Lung (tissue), 12 donors: ENCODE results near the gene ARHGEF4. TPM values are rescaled to one million over a fixed set of nuclear protein-coding genes. Genes with fewer than 3 reads are reported as not detected.

Source experiments
- ATAC-seq: fragments of 200-7000 bp; cut with Tn5 transposase; one replicate; pipeline ENCODE4 v1.9.1; 2020; ENCODE audit warnings: moderate number of reproducible peaks; ENCODE audit not compliant: insufficient read depth, low FRiP score
- DNase-seq, 3 donors: peaks; one replicate each; pipeline ENCODE4 v3.0.0-alpha.2; 2013 to 2017
- H3K27ac ChIP-seq, 2 donors: one replicate each; pipeline ENCODE4 v1.5.1; 2013; ENCODE audit warnings: mild to moderate bottlenecking in 2 of 2, moderate library complexity in 2 of 2, control low read depth in 1 of 2, inconsistent platforms in 1 of 2, low read depth in 1 of 2, low read length in 1 of 2
- H3K27me3 ChIP-seq, 3 donors: one replicate each; pipeline ENCODE4 v1.5.1; 2013; ENCODE audit warnings: low read length in 2 of 3; ENCODE audit not compliant: control insufficient read depth in 3 of 3, insufficient read depth in 3 of 3
- H3K36me3 ChIP-seq, 4 donors: one replicate each; pipeline ENCODE4 v1.5.1; 2013; ENCODE audit warnings: low read length in 4 of 4, mild to moderate bottlenecking in 1 of 4, moderate library complexity in 1 of 4; ENCODE audit not compliant: control insufficient read depth in 4 of 4, insufficient read depth in 4 of 4
- H3K4me1 ChIP-seq, 5 donors: one replicate each; pipeline ENCODE4 v1.5.1; 2013; ENCODE audit warnings: low read length in 5 of 5, mild to moderate bottlenecking in 2 of 5, moderate library complexity in 1 of 5; ENCODE audit not compliant: control insufficient read depth in 5 of 5, insufficient read depth in 5 of 5
- H3K4me3 ChIP-seq: one replicate; pipeline ENCODE4 v1.5.1; 2013; ENCODE audit warnings: mild to moderate bottlenecking, control low read depth, moderate library complexity
- H3K9ac ChIP-seq, 2 donors: one replicate each; pipeline ENCODE4 v1.5.1; 2013; ENCODE audit warnings: low read length in 2 of 2, control low read depth in 1 of 2; ENCODE audit not compliant: insufficient read depth in 1 of 2
- H3K9me3 ChIP-seq, 4 donors: one replicate each; pipeline ENCODE4 v1.5.1; 2013; ENCODE audit warnings: low read length in 3 of 4, mild to moderate bottlenecking in 1 of 4, moderate library complexity in 1 of 4; ENCODE audit not compliant: control insufficient read depth in 4 of 4, insufficient read depth in 3 of 4
- WGBS, 2 donors: extraction: QIAGEN DNeasy Blood & Tissue Kit; methylation state at CpG; one replicate each; pipeline ENCODE4 v1.1.7; 2013; 5-methylcytosine and 5-hydroxymethylcytosine counted together
- polyA plus RNA-seq, 2 donors: library from polyadenylated mRNA; stranded (reverse); fragments of 200-250 nt; gene quantifications; one replicate each; pipeline ENCODE4 v1.2.1, GENCODE V29; 2013
- total RNA-seq, 2 donors: library from RNA; depleted of rRNA in 1 of 2; stranded (reverse); fragments of >200 nt in 1 of 2; gene quantifications; one replicate each; pipeline ENCODE4 v1.2.1, GENCODE V29; 2014 to 2021
- TF ChIP-seq, protein P1 (sequence below): IDR thresholded peaks from 2 replicates; pipeline ENCODE4 v1.5.1; 2012; ENCODE audit warnings: mild to moderate bottlenecking; ENCODE audit errors: control extremely low read depth, extremely low read depth
- donor health status: control.
- donor health status: control.
- donor health status: Bipolar disorder and iron deficiency.
- donor health status: healthy.
- donor health status: DM: yes; HTN: yes; CAD: no.

ARHGEF4 gene
- total and polyA plus RNA-seq, 4 donors: 1.8 to 15.9 (median 6.9) TPM

DNA sequence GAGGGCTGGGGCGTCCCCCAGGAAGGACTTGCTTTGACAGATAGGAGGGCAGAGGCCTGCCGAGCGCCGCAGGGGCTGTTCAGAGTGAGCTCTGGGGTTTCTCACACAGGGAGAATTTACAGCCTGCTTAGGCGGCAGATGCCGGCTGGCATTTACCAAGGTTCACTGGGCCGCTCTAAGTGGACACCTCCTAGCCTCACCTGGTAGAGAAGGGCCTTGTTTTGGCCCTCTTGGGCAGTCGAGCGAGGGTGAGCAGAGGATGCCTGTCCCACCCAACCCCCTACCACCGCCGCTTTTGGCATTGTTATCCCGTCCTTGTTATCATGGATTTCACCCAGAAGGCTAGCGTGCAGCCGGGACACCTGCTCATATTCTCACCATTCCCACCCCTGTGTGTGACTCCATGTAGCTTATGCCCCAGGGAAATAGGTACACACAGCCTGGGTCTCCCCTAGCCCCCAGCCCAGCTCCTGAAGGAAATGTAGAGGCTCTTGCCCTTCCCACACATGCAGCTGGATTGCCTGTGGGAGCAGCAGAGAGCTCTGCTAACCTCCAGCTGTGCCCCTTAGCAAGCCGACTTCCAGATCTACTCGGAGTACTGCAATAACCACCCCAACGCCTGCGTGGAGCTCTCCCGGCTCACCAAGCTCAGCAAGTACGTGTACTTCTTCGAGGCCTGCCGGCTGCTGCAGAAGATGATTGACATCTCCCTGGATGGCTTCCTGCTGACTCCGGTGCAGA lies 204.1 kb downstream of the ARHGEF4 start:
- H3K36me3 ChIP-seq: no peaks in the 10 kb centered on the region
- H3K27ac ChIP-seq: no peak overlapping the region
- H3K9me3 ChIP-seq: peaks cover 0 to 2% (median 0%) of the 10 kb centered on the region in 4 donors
- no peak overlapping the region for H3K4me3 ChIP-seq
- DNase-seq (peak; percentile 43 to 53 (median 46)), ATAC-seq (no peak)
- WGBS, 2 donors: 59 to 70% methylated on average over 23 of the region's 23 CpGs
- H3K9ac ChIP-seq: no peak overlapping the region
- TF ChIP-seq, protein P1, sequence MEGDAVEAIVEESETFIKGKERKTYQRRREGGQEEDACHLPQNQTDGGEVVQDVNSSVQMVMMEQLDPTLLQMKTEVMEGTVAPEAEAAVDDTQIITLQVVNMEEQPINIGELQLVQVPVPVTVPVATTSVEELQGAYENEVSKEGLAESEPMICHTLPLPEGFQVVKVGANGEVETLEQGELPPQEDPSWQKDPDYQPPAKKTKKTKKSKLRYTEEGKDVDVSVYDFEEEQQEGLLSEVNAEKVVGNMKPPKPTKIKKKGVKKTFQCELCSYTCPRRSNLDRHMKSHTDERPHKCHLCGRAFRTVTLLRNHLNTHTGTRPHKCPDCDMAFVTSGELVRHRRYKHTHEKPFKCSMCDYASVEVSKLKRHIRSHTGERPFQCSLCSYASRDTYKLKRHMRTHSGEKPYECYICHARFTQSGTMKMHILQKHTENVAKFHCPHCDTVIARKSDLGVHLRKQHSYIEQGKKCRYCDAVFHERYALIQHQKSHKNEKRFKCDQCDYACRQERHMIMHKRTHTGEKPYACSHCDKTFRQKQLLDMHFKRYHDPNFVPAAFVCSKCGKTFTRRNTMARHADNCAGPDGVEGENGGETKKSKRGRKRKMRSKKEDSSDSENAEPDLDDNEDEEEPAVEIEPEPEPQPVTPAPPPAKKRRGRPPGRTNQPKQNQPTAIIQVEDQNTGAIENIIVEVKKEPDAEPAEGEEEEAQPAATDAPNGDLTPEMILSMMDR: no peak
- H3K27me3 ChIP-seq: peaks cover 0 to 45% (median 19%) of the 10 kb centered on the region in 3 donors
- peaks cover 0 to 9% (median 5%) of the 10 kb centered on the region in 5 donors for H3K4me1 ChIP-seq

DNA sequence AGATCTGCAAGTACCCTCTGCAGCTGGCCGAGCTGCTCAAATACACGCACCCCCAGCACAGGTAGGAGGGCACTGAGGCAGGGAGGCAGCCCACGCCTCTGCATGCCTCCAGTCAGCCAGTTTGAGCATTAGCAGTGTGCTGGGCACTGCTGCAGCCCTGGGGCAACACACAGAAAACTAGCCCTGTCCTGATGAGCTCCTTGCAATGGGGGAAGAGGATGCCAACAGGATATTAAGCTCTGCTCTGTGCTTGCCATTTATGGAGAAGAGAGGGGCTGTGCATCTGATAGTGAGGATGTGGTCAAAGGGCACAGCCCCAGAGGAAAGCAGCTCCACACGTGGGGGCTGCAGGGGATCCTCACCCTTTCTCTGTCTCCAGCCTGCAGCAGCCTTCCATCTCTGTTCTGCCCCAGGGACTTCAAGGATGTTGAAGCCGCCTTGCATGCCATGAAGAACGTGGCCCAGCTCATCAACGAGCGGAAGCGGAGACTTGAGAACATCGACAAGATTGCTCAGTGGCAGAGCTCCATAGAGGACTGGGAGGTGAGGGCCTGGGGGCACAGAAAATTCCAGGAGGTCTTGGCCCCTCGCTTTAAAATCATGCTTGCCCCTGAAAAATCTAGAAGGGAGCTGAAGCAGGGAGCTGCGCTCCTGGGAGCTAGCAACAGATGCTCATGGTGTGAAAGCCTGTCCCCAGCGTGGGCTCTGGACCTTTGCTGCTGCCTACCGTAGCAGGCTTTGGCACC lies 204.9 kb downstream of the ARHGEF4 start:
- Histone ChIP-seq H3K4me3 (no peak overlapping the region), H3K27me3 (peaks cover 0 to 38% (median 15%) of the 10 kb centered on the region in 3 donors), H3K4me1 (peaks cover 0 to 9% (median 5%) of the 10 kb centered on the region in 5 donors), H3K36me3 (peaks cover 0 to 6% (median 0%) of the 10 kb centered on the region in 4 donors), H3K9ac (no peak overlapping the region), H3K9me3 (peaks cover 0 to 2% (median 0%) of the 10 kb centered on the region in 4 donors), H3K27ac (no peak overlapping the region)
- ATAC-seq (no peak), DNase-seq (no peak)
- TF ChIP-seq, protein P1: no peak
- WGBS, 2 donors: 86 to 89% methylated on average over 14 of the region's 14 CpGs

DNA sequence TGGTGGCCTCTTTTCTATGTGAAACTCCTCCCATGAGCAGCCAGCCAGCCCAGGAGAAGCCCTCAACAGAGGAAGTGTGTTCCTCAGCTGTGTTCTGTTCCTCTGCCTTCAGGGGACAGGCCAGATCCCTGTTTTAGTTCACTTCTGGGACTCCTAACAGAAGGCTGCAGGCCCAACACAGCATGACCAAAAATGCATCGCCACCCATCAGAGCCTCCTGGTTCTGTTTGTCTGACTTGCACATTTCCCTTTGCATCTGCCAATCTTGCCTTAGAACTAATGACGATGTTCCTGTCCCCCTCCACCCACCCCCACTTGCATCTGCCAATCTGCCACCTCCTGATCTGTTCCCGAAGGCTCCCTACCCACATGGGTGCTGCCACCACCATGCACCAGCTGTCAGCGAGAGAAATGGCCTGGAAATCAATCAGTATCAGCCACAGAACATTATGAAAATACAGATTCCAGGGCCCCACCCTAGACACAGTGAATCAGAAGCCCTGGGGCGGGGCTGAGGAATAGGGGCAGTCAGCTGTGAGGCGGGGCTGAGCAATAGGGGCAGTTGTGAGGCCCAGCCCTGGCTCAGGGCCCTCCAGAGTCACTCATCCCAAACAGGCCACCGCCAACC lies 205.5 kb downstream of the ARHGEF4 start:
- H3K4me1 ChIP-seq: peaks cover 0 to 9% (median 5%) of the 10 kb centered on the region in 5 donors
- no peak overlapping the region for H3K27ac ChIP-seq
- H3K9me3 ChIP-seq: peaks cover 0 to 2% (median 0%) of the 10 kb centered on the region in 4 donors
- no peak for ATAC-seq
- no peak overlapping the region for H3K9ac ChIP-seq
- 87 to 92% methylated on average over 7 of the region's 7 CpGs for WGBS, 2 donors
- no peak overlapping the region for H3K4me3 ChIP-seq
- no peak for DNase-seq
- TF ChIP-seq, protein P1: no peak
- H3K27me3 ChIP-seq: peaks cover 0 to 31% (median 15%) of the 10 kb centered on the region in 3 donors
- H3K36me3 ChIP-seq: peaks cover 0 to 12% (median 0%) of the 10 kb centered on the region in 4 donors
